GM18508 (cell line): ENCODE data around the gene ATP5ME.
"Not testable (repeated sequence)": the region's sequence is repeated elsewhere in the genome, so short reads cannot be mapped to it uniquely, and the experiment has no call there.

Experiments used
- ATAC-seq: cut with Tn5 transposase; IDR thresholded peaks from one replicate; pipeline ENCODE4 v1.9.1; 2021; ENCODE audit warnings: moderate number of reproducible peaks; ENCODE audit not compliant: insufficient read depth, unreplicated experiment

Gene ATP5ME

DNA sequence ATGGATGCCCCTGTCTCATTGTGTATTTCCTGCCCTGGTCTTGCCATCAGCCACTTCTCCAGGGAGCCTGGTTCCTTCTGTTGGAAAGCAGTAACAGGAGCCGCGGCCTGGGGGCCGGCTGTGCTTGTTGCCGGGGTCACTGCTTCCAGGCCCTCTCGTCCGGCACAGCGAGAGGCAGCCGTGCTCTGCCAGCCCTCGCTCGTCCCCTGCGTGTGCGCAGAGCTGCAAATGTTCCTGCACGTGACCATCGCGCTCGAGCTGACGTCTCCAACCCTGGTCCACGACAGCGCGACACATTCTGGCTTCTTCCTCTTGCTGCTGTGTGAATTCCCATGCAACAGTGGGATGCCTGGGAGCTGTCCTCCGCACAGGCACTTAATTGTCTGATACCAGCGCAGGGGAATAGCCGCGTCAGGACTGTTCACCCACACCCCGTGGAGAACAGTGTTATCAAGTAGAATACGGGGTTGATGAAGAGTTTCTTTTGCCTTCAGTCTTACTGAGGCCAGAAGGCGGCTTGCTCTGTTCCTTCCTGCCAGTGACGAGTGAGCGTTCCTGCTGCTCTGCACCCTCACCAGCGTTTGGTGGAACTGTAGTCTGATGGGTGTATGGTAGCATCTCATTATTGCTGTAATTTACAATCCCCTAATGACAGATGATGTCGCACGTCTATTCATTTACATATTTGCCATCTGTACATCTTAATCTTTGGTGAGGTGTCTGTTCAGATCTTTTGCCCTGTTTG is 36.4 kb downstream of the ATP5ME start:
- ATAC-seq = no peak

DNA sequence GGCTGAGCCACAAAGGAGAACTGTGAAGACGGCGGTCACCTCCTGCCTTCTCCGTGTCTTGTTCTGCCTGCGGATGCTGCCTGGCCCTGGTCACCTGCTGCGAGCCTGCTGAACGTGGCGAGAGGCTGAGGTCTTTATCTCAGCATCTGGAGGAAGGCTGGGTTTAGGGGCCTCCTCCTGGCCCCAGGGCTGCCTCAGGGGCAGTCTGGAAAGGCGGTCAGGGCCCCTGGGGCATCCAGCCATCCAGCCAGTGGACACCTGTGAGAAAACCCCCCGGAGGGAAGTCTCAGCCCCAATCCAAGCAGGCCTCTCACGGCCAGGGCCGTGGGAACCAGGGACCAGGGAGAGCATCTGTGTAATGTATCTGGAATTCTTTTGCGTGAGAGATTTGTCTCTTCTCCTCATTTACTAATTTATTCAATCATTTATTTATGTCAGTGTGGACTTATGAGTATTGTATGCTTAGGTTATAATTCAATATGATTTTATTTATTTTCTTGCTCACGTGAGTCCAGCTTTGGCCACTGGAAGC is 37.4 kb downstream of the ATP5ME start:
- ATAC-seq = no peak

DNA sequence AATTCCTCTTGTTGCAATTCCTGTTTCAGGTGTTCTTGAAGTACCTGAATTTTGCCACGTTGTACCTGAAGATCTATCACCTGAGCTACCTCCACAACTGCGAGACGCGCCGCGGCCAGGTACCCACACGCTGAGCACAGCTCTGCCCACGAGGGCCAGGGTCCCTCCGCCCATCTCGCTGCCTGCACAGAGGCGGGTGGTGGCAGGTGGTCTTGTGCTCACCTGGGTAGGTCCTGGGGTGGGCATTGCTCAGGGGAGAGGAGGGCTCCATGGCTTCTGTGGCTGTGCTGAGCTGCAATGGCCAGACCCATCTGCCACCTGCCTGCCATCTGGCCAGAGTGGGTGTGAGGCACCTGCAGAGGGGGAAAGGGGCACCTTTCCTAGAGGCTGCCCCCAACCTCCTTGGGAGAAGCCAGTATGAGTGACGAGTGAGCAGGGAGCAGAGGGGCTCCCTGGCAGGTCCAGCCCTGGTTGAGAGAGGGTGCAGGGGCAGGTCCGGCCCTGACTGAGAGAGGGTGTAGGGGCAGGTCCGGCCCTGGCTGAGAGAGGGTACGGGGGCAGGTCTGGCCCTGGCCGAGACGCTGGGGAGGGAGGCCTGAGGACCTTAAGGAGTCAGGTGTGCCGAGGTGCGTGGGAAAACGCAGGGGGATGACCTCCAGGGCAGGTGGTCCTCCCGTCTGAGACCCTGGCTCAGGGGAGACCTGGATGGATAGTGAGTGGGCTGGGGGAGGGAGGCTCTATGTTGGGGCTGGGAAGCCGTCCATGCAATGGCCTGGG is 38.0 kb downstream of the ATP5ME start:
- ATAC-seq = no peak

DNA sequence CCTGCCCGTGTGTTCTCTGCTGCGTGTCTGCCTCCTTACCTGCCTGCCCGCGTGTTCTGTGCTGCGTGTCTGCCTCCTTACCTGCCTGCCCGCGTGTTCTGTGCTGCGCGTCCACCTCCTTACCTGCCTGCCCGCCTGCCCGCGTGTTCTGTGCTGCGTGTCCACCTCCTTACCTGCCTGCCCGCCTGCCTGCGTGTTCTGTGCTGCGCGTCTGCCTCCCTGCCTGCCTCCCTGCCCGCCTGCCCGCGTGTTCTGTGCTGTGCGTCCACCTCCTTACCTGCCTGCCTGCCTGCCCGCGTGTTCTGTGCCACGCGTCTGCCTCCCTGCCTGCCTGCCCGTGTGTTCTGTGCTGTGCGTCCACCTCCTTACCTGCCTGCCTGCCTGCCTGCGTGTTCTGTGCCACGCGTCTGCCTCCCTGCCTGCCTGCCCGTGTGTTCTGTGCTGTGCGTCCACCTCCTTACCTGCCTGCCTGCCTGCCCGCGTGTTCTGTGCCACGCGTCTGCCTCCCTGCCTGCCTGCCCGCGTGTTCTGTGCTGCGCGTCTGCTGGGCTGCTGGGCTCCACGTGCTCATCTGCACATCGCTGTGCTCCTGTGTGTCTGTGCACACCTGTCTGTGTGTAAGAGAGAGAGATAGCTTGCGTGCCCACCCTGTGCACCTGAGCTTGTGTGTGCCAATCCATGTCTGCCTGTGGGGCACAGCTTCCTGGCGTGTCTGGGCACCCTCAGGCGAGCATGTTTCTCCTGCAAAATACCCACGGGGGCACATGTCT is 38.8 kb downstream of the ATP5ME start:
- not testable (repeated sequence) for ATAC-seq

DNA sequence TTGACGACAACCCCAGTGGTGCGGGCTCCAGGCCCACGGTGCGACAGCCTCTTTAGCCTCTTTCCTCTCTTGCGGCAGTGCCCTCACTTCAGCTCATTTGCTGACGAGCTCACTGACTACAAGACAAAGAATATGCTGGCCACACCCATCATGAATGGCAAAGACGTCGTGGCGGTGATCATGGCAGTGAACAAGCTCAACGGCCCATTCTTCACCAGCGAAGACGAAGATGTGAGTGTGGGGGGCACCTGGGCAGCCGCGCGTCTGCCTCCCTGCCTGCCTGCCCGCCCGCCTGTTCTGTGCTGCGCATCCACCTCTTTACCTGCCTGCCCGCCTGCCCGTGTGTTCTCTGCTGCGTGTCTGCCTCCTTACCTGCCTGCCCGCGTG is 39.5 kb downstream of the ATP5ME start:
- no peak for ATAC-seq

DNA sequence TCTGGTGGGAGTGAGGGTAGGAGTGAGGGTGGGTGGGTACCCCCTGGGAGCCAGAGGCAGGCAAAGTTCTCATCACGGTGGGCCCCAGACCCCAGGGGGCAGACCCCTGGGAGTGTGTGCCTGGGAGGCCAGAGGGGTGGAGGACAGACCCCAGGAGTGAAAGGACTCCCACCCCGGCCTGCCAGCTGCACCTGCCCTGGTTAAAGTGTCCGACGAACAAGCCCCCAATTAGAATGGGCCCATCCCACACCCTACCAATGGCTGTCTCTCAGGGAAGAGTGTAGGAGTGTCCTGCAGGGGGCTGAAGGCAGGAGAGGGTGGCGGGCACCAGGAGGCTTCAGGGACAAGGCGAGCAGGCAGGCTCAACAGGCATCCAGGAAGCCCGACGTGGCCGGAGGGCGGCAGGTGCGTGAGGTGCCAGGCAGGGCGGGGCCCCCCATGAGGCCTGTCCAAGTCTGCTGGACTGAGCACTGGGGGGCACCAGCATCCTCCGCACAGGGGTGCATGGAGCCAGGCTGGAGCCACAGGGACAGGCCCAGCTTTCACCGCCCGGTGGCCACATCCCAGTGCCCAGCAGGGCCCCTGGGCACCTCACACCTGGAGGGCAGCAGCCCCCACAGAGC is 40.0 kb downstream of the ATP5ME start:
- no peak for ATAC-seq

DNA sequence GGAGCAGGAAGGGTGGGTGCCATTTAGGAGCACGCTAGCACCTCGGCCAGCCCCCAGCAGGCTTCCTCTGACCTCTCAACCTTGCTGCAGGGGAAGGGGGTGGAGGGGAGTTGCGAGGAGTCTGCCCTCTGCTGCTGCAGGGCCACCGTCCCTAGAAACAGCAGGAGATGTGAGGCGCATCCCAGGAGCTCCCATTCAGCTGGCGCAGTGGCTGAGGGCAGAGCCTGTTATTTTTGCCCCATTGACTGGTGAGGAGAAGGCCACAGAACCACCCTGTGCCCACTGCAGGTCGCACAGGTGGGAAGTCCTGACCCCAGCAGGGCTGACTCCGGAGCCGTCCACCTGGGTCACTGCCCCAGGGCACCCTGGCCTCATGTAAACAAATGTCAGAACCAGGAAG is 40.7 kb downstream of the ATP5ME start:
- ATAC-seq = no peak

DNA sequence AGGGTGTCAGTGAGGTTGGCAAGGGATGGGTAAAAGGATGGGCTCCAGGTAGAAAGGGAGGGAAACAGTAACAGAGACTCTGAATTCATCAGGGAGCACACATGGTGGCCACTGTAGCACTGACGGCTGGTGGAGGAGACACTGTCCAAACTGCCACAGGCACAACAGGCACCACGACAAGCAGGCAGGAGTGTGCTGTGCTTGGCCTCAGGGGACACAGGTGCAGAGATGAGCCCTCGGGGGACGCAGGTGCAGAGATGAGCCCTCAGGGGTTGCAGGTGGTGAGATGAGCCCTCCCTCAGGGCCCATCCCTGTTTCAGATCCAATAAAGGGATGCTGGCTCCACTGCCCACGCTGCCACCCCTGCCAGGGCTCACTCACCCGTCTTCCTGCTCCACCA is 41.1 kb downstream of the ATP5ME start:
- no peak for ATAC-seq

DNA sequence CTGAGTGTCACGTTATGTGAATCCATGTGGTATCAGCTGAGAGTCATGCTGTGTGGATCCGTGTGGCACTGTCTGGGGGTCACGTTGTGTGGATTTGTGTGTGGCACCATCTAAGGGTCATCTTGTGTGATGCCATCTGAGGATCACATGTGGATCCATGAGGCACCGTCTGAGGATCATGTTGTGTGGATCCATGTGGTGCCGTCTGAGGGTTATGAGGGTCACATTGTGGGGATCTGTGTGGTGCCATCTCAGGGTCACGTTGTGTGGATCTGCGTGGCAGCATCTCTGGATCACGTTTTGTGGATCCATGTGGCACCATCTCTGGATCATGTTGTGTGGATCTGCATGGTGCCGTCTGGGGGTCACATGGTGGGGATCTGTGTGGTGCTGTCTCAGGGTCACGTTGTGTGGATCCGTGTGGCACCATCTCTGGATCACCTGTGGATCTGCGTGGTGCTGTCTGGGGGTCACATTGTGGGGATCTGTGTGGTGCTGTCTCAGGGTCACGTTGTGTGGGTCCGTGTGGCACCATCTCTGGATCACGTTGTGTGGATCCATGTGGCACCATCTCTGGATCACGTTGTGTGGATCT is 41.8 kb downstream of the ATP5ME start:
- ATAC-seq = no peak

DNA sequence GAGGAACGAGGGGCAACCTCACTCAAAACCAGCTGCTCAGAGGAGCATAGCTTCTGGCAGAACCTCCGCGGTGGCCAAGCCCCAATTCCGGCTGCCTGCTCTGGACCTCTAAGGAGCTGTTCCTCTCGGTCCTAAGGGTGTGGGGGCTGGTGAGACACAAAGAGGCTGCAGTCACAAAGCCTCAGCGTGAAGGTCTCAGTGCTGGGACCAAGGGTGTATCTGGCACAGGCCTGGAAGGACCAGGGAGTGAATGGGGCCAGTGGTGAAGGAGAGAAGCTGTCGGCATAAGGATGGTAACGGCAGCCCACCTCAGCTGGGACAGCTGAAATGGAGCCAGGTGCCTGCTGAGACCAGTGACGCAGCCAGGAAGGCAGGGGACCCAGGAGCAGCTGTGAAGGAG is 43.4 kb downstream of the ATP5ME start:
- ATAC-seq = no peak

DNA sequence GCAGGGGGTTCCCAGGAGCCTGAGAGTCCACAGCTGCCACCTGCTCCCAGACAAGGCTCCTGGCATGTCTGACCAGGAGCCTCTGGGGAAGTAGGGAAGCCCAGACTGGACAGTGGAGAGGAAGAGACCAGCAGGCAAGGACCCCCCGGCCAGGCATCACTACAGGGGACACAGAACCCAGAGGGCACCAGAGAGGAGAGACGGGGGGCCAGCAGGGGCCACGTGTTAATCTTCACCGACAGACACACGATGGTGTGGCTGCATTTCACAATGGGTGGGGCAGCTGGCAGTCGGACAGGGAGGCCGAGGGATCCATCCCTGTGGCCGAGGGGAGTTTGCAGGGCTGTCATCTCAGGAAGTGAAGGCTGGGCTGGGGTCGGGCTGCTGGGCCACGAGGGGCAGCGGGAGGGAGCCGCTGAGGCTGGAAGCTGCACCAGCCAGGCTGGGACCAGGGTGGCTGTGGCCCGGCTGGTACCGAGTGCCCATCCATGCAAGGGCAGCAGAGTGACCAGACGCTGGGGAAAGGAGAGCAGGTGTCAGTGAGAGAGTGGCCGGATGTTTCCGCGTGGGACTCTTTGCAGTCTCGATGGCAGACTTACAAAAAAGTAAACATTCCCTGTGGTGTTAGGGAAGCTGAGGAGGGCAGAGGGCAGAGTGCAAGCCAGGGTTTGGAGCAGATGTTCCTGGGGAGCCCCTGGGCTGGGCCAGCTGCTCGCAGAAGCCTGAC is 44.0 kb downstream of the ATP5ME start:
- ATAC-seq = no peak

DNA sequence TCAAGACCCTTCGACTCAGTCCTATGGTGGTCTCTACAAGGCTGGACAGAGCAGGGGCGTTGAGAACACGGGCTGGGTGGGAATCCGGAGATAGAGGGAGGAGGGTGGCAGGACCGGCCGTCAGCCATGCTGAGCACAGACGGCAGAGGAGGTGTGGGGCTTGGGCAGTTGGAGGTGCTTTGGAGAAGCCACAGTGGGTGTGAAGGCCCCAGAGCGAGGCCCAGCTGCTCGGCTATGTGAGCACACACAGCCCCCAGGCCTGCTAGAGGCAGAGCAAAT is 44.5 kb downstream of the ATP5ME start:
- no peak for ATAC-seq

DNA sequence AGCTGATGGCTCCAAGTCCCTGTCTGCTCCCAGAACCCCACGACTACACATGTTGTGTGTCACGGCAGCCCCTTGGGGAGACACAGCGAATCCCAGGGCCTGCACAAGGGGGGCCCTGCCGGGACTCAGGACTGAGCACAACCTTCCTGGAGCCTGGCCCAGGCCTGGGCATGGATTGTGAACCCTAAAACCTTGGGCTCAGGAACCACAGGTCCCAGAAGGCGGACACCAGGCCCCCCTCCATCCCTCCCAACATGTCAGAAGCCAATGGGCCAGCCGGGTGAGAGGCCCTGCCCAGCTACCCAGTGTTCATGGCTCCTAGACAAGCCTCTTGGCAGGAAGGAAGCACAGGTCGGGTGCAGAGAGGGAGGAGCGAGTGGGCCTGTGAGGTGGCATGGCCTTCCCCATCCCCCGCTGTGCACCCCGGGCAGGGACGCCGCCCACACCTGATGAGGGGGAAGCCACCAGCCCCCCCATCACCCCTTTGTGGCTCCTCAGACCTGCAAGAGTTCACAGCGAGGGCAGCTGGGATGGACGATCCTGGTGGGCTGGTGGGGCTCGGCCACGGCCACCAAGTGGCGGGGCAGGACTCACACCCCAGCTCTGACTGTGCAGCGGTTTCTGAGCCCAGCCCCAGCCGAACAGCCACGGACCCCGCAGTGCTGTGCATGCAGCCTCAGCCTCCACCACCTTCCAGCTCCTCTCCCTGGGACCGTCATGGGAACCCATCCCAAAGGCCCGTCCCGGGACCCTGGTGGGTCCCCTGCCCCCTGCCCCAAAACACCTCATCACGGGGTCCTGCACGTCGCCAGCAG is 45.0 kb downstream of the ATP5ME start:
- ATAC-seq = no peak

DNA sequence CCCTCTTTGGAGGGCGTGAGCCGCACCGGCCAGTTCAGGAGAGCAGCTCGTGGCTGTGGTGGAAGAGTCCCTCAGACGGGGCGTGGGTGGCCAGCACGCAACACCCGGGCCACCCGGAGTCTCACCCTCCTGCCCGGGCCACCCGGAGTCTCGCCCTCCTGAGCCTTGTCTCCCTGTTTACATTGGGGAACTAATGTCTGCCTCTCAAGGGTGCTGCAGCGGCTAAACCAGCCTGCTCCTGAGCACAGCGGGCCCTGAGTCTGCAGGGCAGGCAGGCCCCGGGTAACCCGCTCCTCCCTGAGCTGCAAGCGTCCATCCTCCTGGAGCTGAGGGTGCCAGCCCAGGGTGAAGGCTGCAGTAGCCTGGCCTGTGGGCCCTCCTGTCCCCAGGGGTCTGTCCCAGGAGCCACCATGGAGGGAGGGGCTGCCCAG is 45.8 kb downstream of the ATP5ME start:
- no peak for ATAC-seq

DNA sequence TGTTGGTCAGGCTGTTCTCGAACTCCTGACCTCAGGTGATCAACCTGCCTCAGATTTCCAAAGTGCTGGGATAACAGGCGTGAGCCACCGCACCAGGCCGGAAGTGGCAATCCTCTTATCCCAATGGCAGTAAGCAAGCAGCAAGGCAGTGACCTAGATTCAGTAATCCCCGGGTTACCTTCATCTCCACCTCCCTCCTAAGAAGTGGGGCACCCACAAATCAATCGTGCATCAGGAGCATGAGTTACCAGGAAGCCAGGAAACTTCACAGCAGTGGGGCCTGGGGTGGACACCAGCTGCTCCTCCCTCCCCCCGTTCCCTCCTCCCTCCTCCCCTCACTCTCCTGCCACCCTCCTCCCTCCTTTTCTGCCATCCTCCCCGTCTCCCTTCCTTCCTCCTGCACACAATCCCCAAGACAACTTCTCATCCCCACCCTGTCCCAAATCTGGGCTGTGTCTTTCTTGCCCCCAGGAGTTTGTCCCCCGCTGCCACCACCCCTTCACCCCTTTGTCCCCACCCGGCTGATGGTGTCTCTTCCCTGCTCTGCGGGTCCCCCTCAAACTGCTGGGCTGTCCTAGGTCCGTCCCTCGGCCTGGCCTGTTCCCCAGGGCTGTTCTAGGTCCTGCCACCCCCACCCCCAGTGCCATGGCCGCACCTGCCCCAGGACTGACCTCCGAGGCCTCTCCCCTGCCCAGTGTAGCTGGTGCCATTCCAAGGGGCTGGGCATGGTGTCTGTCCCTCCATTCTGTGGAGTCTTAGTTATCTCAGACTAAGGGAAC is 46.5 kb downstream of the ATP5ME start:
- no peak for ATAC-seq

DNA sequence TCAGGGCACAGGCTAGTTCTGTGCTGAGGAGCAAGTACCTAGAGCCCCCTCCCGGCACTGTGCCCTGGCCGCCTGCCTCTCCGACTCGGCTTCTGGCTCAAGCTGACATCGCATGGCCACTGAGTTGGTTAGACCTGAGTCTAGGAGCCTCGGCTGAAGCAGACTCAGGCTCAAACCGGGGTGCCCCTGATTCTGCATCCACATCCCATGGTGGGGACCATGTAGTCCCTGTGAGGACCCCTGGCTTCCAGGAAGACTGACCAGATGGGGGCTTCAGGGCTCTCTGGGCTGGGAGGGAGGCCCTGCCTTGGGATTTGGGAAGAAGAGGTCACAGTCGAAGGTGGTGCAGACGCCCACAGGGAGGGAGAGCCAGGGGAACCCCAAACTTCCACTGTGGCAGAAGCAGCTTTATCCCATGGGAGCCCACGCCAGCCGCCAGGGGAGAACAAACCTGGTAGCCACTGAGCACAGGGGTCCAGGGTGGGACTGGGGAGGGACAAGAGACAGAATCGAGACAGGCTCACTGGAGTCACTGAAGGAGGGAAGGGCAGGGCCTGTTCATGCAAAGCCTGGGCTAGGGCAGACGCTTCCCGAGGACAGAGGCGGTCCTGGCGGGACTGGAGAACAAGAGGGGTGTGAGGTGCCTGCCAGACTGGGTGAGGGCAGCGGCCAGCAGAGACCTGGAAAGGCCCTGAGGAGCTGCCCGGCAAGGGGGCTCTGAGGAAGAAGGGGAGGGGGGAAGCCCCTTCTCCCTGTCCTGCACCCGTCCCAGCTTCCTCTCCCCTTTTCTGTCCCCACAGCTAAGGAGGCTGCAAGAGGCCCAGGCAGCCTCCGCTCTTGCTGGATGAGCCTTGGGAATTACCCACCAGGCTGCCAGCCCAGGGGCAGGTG is 47.6 kb downstream of the ATP5ME start:
- no peak for ATAC-seq

DNA sequence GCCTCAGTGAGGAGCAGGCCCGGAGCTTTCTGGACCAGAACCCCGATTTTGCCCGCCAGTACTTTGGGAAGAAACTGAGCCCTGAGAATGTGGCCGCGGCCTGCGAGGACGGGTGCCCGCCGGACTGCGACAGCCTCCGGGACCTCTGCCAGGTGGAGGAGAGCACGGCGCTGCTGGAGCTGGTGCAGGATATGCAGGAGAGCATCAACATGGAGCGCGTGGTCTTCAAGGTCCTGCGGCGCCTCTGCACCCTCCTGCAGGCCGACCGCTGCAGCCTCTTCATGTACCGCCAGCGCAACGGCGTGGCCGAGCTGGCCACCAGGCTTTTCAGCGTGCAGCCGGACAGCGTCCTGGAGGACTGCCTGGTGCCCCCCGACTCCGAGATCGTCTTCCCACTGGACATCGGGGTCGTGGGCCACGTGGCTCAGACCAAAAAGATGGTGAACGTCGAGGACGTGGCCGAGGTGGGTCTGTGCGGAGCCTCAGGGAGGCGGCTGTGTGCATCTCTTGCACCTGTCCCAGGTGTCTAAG is 48.4 kb downstream of the ATP5ME start:
- ATAC-seq = no peak
